ENCODE results near the gene PIK3C3.

Gene PIK3C3

DNA sequence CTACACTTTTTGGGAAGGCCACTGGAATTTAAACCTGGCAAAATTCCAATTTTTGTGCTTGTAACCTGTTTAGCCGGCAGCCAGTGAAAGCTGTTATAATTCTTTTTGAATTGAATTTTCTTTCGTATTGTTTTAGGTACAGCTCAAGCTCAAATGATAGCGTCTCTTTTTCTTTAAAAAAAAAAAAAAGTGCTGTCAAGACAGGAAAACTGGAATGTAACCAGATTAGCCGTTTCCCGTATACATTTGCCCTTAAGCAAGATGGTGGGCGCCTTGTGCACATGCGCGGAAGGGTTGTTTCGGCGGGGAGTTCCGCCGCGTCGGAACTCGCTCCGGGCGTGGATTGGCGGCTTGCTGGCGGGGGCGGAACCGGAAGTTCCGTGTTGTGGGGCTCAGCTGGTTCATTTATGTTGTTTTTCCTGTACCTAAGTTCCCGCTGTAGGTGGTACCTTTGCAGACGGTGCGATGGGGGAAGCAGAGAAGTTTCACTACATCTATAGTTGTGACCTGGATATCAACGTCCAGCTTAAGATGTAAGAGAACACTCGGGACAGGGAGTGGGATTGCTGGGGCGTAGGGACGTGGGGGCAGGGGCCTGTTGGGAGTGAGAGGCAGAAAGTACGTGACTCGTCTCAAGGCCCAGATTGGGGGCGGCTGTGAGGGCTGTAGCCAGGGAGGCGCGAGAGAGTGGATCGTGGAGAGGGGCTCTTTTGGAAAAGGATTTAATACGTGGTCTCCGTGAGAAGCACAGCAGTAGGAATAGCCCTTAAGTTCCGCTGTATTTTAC lies at the start of gene PIK3C3:
TSS of gene PIK3C3 (plus strand) at position 408 of the 787 bp plus-strand sequence. CDS start at position 466, 58 bp downstream.
- DNase-seq (ENCODE audit: low read depth): peak; percentile 97

GRCh38 chr18:41905786-41906527 lies 49.1 kb upstream of the PIK3C3 start:
- DNase-seq (ENCODE audit: low read depth): no peak

GRCh38 chr18:41906528-41907146 lies 48.4 kb upstream of the PIK3C3 start:
- DNase-seq (ENCODE audit: low read depth): peak; percentile 71

- no peak for DNase-seq (ENCODE audit: low read depth)
Measured at GRCh38 chr18:41917181-41917580, 37.9 kb upstream of the PIK3C3 start.

- no peak for DNase-seq (ENCODE audit: low read depth)
Measured at GRCh38 chr18:41921770-41922169, 33.3 kb upstream of the PIK3C3 start.

DNA sequence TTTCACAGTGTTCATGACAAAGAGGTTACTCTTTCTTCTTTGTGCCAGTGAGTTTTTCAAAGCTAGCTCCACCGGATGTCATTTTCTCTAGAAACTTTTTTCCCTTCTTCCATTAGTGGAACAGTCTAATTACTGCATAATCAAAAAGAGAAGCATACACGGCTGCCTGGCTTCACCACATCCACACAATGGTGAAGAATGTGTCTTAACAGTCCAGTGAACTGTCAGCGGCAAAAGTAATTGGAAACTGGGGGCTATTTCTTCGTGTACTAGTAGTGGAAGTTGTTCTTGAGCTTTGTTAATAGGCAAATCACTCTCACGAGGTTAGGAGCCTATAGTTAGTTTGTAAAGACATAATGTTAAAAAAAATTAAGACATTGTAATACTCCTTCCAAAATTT lies 32.9 kb upstream of the PIK3C3 start:
- no peak for DNase-seq (ENCODE audit: low read depth)

GRCh38 chr18:41922841-41923240 lies 32.2 kb upstream of the PIK3C3 start:
- no peak for DNase-seq (ENCODE audit: low read depth)

DNA sequence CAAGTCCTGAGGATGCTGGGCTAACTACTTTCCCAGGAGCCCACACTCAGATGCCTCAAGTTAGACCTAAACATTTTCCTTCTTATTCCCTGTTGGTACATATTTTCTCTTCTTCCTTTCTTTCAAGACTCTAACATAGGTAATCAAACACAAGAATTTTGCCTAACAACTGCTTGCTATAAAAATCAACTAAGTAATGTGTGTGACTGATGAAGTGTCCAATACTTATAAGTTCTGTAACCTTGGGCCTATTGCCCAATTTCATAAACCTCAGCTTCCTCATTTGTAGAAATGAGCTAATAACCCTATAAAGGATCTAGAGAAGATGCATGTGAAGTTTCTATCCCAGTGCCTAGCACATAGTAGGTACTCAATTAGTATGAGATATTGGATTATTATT lies 31.6 kb upstream of the PIK3C3 start:
- DNase-seq (ENCODE audit: low read depth): no peak

DNA sequence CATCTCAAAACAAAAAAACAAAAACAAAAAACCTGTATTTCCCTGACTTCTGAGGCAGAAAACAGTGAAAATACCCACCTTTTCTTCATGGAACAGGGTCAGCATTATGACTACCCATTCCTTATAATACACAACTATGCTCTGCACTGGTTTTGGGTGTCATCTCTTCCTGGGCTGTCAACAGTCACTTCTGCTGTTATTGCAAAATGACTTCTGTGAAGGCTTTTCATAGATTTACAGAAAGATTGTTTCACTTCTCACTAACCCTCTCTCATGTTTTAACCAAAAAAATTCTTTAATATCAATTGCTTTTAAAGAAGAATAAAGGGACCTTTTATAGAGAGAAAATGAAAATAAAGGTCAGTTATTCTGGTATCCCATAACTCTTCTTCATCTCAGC lies 26.5 kb upstream of the PIK3C3 start:
- DNase-seq (ENCODE audit: low read depth): no peak

GRCh38 chr18:41932899-41933298 lies 22.1 kb upstream of the PIK3C3 start:
- DNase-seq (ENCODE audit: low read depth): no peak

DNA sequence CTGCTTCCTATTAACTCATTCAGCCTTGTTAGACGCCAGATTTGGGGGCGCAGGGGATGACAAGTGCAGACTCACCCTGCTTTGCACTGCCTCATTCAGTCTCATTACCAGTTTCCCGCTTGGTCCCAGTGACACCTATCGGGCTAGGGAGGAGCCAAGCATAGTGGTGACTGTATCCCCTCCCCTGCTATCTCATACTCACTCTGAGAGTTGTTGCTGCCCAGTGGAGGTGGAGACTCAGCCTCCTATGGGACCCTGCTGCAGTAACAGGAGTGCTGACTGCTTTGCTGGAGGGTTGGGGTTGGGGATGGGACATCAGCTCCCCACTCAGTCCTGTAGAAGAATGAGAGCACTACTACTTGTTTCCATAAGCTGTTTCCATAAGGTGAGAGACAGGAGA lies 21.3 kb upstream of the PIK3C3 start:
- no peak for DNase-seq (ENCODE audit: low read depth)

- peak; percentile 14 for DNase-seq (ENCODE audit: low read depth)
Measured at GRCh38 chr18:41936471-41937134, 18.4 kb upstream of the PIK3C3 start.

- peak; percentile 98 for DNase-seq (ENCODE audit: low read depth)
Measured at GRCh38 chr18:41938445-41938844, 16.6 kb upstream of the PIK3C3 start.

- peak; percentile 53 for DNase-seq (ENCODE audit: low read depth)
Measured at GRCh38 chr18:41939326-41939725, 15.7 kb upstream of the PIK3C3 start.

DNA sequence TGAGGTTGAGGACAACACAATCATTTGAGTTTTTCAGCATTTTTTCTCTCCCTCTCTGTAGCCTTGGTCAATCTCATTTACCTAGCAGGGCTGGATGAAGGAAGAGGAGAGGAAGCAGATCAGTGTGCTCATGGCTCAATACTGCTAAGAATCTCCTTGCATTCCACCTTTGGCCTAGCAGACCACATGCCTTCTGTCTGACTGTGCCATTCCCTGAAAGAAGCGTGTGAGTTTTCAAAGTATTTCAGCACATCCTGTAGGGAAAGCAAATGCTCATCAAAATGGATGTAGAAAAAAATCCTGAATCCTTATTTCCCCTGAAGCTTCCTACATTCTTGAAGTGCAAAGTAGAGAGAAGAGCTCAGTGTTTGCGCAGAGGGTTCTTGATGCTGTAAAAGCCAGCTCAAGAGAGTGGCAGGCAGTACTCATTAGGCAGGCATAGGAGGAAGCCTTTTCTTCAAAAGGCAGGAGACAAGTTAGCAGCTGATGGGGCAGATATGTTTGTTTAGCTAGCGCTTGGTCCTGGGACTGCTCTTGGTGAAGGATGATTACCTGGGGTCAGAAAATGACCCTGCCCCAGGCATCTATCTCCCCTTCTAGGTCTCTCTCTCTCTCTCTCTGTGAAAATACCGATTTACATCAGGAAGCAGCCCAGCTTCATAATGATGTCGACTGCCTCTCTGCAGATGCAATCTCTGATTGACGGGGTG lies 14.4 kb upstream of the PIK3C3 start:
- DNase-seq (ENCODE audit: low read depth): peak; percentile 98

- DNase-seq (ENCODE audit: low read depth): no peak
Measured at GRCh38 chr18:41942254-41942653, 12.8 kb upstream of the PIK3C3 start.

- DNase-seq (ENCODE audit: low read depth): no peak
Measured at GRCh38 chr18:41948544-41949110, 6.4 kb upstream of the PIK3C3 start.

DNA sequence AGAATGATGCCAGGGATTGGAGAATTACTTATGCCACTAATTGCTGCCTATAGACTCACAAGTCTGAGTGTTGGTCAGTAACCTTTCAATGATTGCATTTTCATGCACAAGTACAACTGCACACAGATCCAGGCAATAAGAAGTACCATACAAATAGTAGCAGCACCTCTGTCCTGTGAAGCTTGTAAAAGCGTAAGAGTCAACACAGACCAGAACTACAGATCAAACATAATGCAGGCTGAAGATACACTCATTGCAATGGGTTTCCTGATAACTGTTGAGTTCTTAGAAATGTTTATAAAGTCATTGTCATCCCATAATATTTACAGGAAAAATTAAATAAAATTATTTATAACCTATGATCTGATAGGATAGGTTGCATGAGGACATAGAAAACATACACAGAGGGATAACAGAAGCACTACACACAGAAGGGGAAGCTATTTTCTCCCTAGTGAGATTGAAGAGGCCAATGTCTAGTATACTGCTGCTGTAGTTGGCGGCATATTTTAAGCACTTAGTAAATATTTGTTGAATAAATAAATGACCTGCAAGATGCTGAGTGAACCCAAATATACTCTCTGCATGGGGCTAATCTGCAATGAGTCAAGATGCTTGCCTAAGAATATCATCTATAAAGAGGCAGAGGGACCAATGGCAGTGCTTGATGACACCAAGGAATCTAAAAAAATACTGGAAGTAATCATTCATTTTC lies 5.7 kb upstream of the PIK3C3 start:
- no peak for DNase-seq (ENCODE audit: low read depth)

GRCh38 chr18:41955688-41956087 lies 654 bp downstream of the PIK3C3 start:
- DNase-seq (ENCODE audit: low read depth): peak; percentile 33

DNA sequence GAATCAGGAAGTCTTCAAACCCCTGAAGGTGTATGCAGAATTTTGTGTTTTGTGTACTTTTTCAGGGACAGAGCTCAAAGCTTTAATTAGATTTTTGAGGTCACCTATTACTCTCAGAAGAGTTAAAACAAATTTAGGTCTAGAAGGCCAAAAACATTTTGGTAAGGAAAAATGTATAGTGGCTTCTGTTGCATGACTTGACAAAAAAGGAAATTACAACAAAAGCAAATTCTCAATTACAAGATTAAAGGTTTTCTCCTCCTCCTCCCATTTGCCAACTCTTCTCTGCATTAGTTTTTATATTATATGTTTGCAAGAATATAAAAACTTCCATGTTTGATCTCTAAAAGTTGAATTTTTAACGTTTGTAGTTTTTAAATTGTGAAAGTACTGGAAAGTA lies 4.0 kb downstream of the PIK3C3 start:
- DNase-seq (ENCODE audit: low read depth): no peak
